PC-3 (cell line): ENCODE results near the gene SELP. TPM values are rescaled to one million over a fixed set of nuclear protein-coding genes. Genes with fewer than 3 reads are reported as not detected.
"Not testable (repeated sequence)": the region's sequence is repeated elsewhere in the genome, so short reads cannot be mapped to it uniquely, and the experiment has no call there.

ENCODE experiments used
- ATAC-seq: fragments of 200-7000 bp; cut with Tn5 transposase; 2 replicates; pipeline ENCODE4 v1.9.1; 2020; ENCODE audit warnings: mild to moderate bottlenecking, moderate library complexity
- BruUV-seq: library from RNA; stranded (reverse); fragments of 400-500 nt; replicated peaks from 2 replicates; lab custom pipeline; 2021; lab: Mats Ljungman, UMichigan
- CTCF ChIA-PET: fragments of 300-600 bp; sonication (Branson Sonifier 250); formaldehyde crosslinking; loops from one replicate; lab custom pipeline; 2022; ENCODE audit warnings: antibody characterized with exemption; lab: Charles Lee
- POLR2A ChIA-PET: fragments of 300-600 bp; sonication (Branson Sonifier 250); formaldehyde crosslinking; loops from one replicate; lab custom pipeline; 2022; ENCODE audit warnings: antibody characterized with exemption; ENCODE audit not compliant: unreplicated experiment; lab: Charles Lee
- DNase-seq: peaks from one replicate; pipeline ENCODE4 v3.0.0-alpha.2; 2015
- H2AFZ ChIP-seq: fragments of 300-600 bp; sonication (generic); 2 replicates; pipeline ENCODE4 v1.6.0; 2016; ENCODE audit warnings: antibody characterized with exemption, low read length
- H3F3A ChIP-seq: fragments of 300-600 bp; sonication (generic); one replicate; pipeline ENCODE4 v1.6.0; 2017; ENCODE audit warnings: antibody characterized with exemption, low read length, control low read depth, mild to moderate bottlenecking; ENCODE audit not compliant: unreplicated experiment
- H3K27ac ChIP-seq: fragments of 300-600 bp; sonication (generic); 2 replicates; pipeline ENCODE4 v1.5.1; 2016; ENCODE audit warnings: mild to moderate bottlenecking, low read length
- H3K27me3 ChIP-seq: fragments of 300-600 bp; sonication (generic); 2 replicates; pipeline ENCODE4 v1.6.1; 2016; ENCODE audit warnings: low read length, mixed read lengths
- H3K36me3 ChIP-seq: fragments of 300-600 bp; sonication (generic); 2 replicates; pipeline ENCODE4 v1.6.1; 2016; ENCODE audit warnings: low read depth, mixed run types, low read length, mixed read lengths
- H3K4me1 ChIP-seq: fragments of 300-600 bp; sonication (generic); 2 replicates; pipeline ENCODE4 v1.5.1; 2016; ENCODE audit warnings: low read length; ENCODE audit not compliant: insufficient read depth
- H3K4me2 ChIP-seq: fragments of 300-600 bp; sonication (generic); 2 replicates; pipeline ENCODE4 v1.6.0; 2016; ENCODE audit warnings: low read length
- H3K4me3 ChIP-seq: fragments of 300-600 bp; sonication (generic); 2 replicates; pipeline ENCODE4 v1.5.1; 2016; ENCODE audit warnings: mild to moderate bottlenecking, low read length, mixed read lengths
- H3K79me2 ChIP-seq: fragments of 300-600 bp; sonication (generic); 2 replicates; pipeline ENCODE4 v1.6.1; 2017; ENCODE audit warnings: low read length, mixed read lengths
- H3K9ac ChIP-seq: fragments of 300-600 bp; sonication (generic); 2 replicates; pipeline ENCODE4 v1.6.0; 2016; ENCODE audit warnings: mild to moderate bottlenecking, low read length
- H3K9me2 ChIP-seq: fragments of 300-600 bp; sonication (generic); replicated peaks from 2 replicates; pipeline ENCODE4 v1.6.1; 2016; ENCODE audit warnings: mixed run types, low read length, mixed read lengths
- H3K9me3 ChIP-seq: fragments of 300-600 bp; sonication (generic); 2 replicates; pipeline ENCODE4 v1.6.1; 2016; ENCODE audit warnings: low read length, mixed read lengths
- H4K20me1 ChIP-seq: fragments of 300-600 bp; sonication (generic); 2 replicates; pipeline ENCODE4 v1.6.1; 2016; ENCODE audit warnings: low read length, mixed read lengths
- CTCF ChIP-seq: fragments of 300-600 bp; sonication (generic); conservative IDR thresholded peaks from 2 replicates; pipeline ENCODE4 v1.5.1; 2017; ENCODE audit warnings: antibody characterized with exemption, low read depth, mild to moderate bottlenecking, low read length
- EZH2 ChIP-seq: fragments of 300-600 bp; sonication (generic); IDR thresholded peaks from one replicate; pipeline ENCODE4 v1.6.1; 2017; ENCODE audit warnings: antibody characterized with exemption, mild to moderate bottlenecking, low read length; ENCODE audit not compliant: unreplicated experiment
- EZH2phosphoT487 ChIP-seq: fragments of 300-600 bp; sonication (generic); IDR thresholded peaks from 2 replicates; pipeline ENCODE4 v1.6.1; 2018; ENCODE audit warnings: mild to moderate bottlenecking, antibody characterized with exemption, low read length, borderline replicate concordance
- intact Hi-C: fragments of 100-400 bp; cut with micrococcal nuclease; formaldehyde crosslinking; loops from 2 replicates; pipeline ENCODE4 v1.9.0; 2023
- total RNA-seq: library from RNA; depleted of rRNA; stranded (reverse); fragments of >200 nt; gene quantifications from 2 replicates; pipeline ENCODE4 v1.2.3, GENCODE V29; 2014

The SELP gene
- total RNA-seq, 1 experiment from 2014 or later = not detected

DNA sequence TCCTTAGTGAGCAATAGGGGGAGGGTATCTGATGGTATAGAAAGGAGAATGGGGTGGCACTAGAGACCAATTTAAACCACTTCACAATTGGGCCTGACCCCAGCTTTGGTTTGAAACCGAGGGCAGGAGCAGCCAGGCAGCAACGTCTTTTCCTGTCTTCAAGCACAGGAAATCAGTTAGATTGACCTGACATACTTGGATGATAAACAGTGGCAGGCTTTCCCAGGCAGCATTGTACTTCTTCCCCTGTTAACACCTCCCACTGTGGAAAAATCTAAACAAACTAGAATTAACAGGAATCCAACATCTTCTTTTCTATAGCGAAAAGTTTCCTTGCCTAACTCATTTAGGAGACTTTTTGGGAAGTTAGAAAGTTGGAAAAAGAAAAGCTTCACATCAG, 40.9 kb upstream of the SELP start:
- intact Hi-C loops = no loop called here
- Histone ChIP-seq H3K27ac (no peak overlapping the region), H3K79me2 (no peaks in the 10 kb centered on the region), H3K36me3 (no peaks in the 10 kb centered on the region), H3K9me3 (no peaks in the 10 kb centered on the region), H4K20me1 (no peaks in the 10 kb centered on the region), H2AFZ (no peak overlapping the region), H3K4me1 (peaks cover 11% of the 10 kb centered on the region), H3K9me2 (no peaks in the 10 kb centered on the region), H3K4me3 (no peak overlapping the region), H3K27me3 (no peaks in the 10 kb centered on the region), H3K4me2 (no peak overlapping the region), H3K9ac (no peak overlapping the region), H3F3A (peaks cover 6% of the 10 kb centered on the region)
- BruUV-seq = no TSS peak
- ATAC-seq (no peak), DNase-seq (no peak)
- ChIA-PET CTCF (no interaction called here), POLR2A (interaction anchor here (0.6 kb wide), 1 partner anchor 11 kb away, joined by 3 read pairs; no protein-coding TSS in a partner anchor)
- TF ChIP-seq EZH2phosphoT487 (no peak), CTCF (no peak), EZH2 (no peak)

DNA sequence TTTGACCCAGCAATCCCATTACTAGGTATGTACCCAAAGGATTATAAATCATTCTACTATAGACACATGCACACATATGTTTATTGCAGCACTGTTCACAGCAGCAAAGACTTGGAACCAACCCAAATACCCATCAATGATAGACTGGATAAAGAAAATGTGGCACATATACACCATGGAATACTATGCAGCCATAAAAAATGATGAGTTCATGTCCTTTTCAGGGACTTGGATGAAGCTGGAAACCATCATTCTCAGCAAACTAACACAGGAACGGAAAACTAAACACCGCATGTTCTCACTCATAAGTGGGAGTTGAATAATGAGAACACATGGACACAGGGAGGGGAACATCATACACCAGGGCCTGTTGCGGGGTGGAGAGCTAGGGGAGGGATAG, 40.3 kb upstream of the SELP start:
- H3K4me3 ChIP-seq, H3F3A ChIP-seq, H3K9me2 ChIP-seq, H3K9me3 ChIP-seq, DNase-seq, intact Hi-C loops, H3K4me1 ChIP-seq, H3K27ac ChIP-seq, H3K79me2 ChIP-seq, H2AFZ ChIP-seq, H3K9ac ChIP-seq, H3K4me2 ChIP-seq, H3K27me3 ChIP-seq, POLR2A ChIA-PET, H3K36me3 ChIP-seq, BruUV-seq, ATAC-seq, CTCF ChIA-PET, H4K20me1 ChIP-seq: not testable (repeated sequence)

DNA sequence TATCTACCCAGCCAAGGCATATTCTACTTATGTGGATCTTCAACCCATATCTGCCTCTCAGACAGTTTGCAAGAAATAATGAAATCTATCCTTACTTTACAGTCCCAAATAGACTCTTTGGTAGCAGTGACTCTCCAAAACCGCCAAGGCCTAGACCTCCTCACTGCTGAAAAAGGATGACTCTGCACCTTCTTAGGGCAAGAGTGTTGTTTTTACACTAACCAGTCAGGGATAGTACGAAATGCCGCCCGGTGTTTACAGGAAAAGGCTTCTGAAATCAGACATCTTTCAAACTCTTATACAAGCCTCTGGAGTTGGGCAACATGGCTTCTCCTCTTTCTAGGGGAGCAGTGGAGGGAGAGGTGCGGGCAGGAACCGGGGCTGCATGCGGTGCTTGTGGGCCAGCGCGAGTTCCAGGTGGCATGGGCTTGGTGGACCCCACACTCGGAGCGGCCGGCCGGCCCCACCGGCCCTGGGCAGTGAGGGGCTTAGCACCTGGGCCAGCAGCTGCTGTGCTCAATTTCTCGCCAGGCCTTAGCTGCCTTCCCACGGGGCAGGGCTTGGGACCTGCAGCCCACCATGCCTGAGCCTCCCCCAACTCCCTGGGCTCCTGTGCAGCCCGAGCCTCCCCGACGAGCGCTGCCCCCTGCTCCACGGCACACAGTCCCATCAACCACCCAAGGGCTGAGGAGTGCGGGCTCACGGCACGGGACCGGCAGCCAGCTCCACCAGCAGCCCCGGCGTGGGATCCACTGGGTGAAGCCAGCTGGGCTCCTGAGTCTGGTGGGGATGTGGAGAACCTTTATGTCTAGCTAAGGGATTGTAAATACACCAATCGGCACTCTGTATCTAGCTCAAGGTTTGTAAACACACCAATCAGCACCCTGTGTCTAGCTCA, 38.0 kb upstream of the SELP start:
- BruUV-seq, H3K27me3 ChIP-seq: not testable (repeated sequence)

GRCh38 chr1:169667227-169667639, 37.3 kb upstream of the SELP start:
- intact Hi-C loops, H3K9me3 ChIP-seq, H3K27ac ChIP-seq, ATAC-seq, H3K4me1 ChIP-seq, H3K36me3 ChIP-seq, H3K9me2 ChIP-seq, H3F3A ChIP-seq, POLR2A ChIA-PET, H3K4me3 ChIP-seq, H4K20me1 ChIP-seq, H3K79me2 ChIP-seq, CTCF ChIA-PET, DNase-seq, H3K27me3 ChIP-seq, H3K9ac ChIP-seq, H2AFZ ChIP-seq, H3K4me2 ChIP-seq, BruUV-seq: not testable (repeated sequence)

More for the DNA sequence above, 38.0 kb upstream of the SELP start:
- H3K9me2 ChIP-seq, intact Hi-C loops, H3K4me1 ChIP-seq, H3K4me2 ChIP-seq, POLR2A ChIA-PET, H3K9me3 ChIP-seq, H3K9ac ChIP-seq, H3K79me2 ChIP-seq, H2AFZ ChIP-seq, CTCF ChIA-PET, H3F3A ChIP-seq, ATAC-seq, H3K4me3 ChIP-seq, H3K36me3 ChIP-seq, DNase-seq, H4K20me1 ChIP-seq, H3K27ac ChIP-seq: not testable (repeated sequence)

DNA sequence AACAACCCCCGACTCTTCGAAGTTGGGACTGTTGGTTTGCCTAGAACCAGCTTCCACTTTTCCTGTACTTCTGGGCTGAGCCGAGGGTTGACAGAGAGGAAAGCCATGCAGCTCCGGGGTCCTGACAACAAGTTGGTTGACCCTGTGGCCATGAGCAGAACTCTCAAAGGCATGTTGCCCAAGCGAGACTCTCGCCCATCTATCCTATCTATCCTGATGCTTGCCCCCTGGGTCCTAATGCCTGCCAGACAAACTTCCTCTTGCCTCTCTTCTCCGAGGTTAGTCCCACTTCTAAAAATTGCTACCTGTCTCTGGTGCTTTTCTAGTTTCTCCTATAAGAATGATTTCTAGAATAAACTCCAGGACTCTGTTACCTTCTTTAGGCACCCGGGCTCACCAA, 32.8 kb upstream of the SELP start:
- H3K36me3 ChIP-seq, ATAC-seq, H3K9me3 ChIP-seq, BruUV-seq, H3F3A ChIP-seq, POLR2A ChIA-PET, H4K20me1 ChIP-seq, H3K79me2 ChIP-seq, H3K27ac ChIP-seq, H2AFZ ChIP-seq, H3K4me1 ChIP-seq, DNase-seq, H3K27me3 ChIP-seq, H3K4me2 ChIP-seq, CTCF ChIA-PET, intact Hi-C loops, H3K4me3 ChIP-seq, H3K9me2 ChIP-seq, H3K9ac ChIP-seq: not testable (repeated sequence)
